RKO (cell line): ENCODE results near the gene PRR12.
A peak's percentile ranks its signal among the peaks of the same experiment; 100 is the strongest.

Experiments used
- DNase-seq: peaks from one replicate; pipeline ENCODE4 v3.0.0-alpha.2; 2016; ENCODE audit warnings: low spot score

Gene PRR12

GRCh38 chr19:49665351-49666119 is 74.6 kb downstream of the PRR12 start, which contains the start of the genes BCL2L12 and IRF3:
Gene BCL2L12, plus strand, starts transcription at chr19:49665933. Its CDS starts 760 bp downstream, at chr19:49666693.
Gene IRF3, minus strand, starts transcription at chr19:49665857. Its CDS starts 1,019 bp downstream, at chr19:49664838.
- peak; percentile 97 for DNase-seq

DNA sequence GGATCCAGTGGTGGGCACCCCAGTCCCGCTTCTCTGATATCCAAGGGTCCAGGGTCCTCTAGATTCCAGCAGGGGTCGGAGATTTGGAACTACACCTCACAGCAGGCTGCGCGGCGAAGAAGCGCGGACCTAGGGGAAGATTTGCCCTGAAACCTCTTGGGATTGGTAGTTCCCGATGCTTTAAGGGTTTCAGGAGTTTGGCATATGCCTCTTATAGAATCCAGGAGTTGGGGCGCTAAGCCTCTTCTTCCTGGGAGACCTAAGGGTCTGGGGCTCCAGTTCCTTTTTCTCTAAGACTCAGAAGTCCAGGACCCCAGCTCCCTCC is 75.1 kb downstream of the PRR12 start:
- DNase-seq = no peak

GRCh38 chr19:49667473-49667872 is 76.5 kb downstream of the PRR12 start:
- DNase-seq = peak; percentile 82

DNA sequence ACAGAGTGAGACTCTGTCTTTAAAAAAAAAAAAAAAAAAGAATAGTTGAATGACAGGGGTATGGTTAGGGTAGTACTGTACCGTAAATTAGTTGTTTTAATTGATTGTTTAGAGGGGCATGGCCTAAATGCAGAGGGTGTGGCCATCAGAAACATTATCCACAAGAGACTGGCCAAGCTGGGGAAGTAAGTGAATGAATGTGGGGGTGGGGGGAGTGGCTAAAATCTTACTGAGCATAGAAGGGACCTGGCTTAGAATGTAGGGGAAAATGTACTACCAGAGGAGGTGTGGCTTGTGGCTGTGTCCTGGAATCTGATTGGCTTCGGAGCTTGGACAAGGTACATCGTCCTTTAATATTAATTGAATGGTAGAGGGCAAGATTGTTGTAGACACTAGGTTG is 78.5 kb downstream of the PRR12 start:
- peak; percentile 37 for DNase-seq

DNA sequence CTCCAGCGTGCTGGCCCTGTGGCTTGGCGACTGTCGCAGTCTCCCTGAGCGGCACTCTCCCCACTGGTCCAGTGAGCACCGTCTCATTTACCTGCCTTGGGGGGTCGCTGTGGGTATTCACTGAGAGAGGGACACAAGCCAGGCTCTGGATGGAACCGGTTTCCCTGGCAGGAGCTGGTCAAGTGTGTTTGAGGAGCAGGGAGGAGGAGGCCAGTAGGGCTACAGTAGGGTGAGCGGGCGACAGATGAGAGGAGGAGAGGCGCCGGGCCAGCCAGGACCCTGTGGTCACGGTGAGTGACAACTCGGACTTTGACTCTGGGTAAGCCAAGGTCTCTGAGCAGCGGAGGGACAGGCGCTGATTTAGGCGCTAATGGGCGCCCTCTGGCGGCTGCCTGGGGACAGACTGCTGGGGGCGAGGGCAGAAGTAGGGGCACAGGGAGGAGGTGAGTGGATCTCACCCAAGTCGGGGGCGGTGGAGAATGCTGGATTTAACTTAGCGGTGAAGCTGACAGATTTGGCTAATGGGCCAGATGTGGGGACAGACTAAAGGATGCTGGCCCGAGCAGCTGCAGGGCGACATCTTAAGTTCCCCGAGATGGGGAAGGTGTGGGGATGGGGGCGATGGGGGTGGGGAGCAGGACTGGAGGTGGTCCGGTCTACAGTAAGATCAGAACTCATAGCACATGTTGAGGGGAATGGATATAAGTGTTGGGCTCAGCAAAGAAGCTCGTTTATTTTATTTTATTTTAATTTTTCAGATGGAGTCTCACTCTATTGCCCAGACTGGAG is 81.3 kb downstream of the PRR12 start:
- DNase-seq = peak; percentile 84
